HG03432 (cell line): ENCODE measurements around the gene MGAT2.
"Not testable (repeated sequence)": the region's sequence is repeated elsewhere in the genome, so short reads cannot be mapped to it uniquely, and the experiment has no call there.

ENCODE experiments used
- ATAC-seq: cut with Tn5 transposase; IDR thresholded peaks from one replicate; pipeline ENCODE4 v1.9.1; 2021; ENCODE audit warnings: mild to moderate bottlenecking, moderate library complexity; ENCODE audit not compliant: unreplicated experiment

Gene MGAT2

DNA sequence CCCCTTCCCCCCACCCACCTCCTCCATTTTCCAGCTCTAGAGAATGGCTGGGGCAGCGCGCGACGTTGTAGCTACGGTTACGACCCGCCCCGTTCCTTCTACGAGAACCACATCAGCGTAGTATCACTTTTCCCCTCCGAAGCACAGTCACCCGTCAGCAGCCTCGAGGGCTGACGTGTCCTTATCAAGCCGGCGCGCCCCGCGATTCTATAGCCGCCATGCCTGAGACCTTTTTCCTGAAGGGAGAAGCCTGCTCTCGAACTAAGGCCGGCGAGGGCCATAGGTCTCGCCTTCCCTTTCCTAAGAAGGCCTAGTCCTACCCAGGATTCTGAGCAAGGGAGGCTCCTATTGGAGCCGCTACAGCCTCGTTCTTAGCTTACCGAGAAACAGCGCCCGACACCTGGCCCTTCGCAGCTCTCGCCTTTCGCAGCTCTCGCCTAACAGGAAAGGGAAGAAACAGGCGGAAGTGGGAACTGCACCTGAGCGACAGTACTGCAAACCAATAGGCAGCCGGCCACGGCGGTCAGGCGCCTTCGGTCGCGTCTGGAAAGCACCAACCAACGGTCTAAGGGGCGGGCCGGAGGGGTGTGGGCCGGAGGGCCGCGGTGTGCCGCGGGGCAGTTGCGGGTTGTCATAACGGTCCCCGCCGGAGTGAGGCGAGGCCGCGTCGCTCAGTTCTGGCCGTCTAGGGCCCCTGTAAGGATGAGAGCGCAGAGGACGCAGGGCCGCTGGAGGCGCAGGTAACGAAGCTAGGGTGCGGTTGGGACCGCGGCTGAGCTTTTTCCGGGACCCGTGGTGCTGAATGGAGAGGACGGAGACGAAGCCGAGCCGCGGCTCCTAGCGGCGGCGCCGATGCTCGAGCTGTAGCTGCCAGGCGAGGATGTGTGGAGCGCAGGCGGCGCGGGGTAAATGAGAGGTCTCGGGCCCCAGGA, at the start of gene MGAT2, which contains the start of gene RPL36AL:
TSS of gene MGAT2 (plus strand) at position 618 of the 932 bp plus-strand sequence. CDS start 470 bp downstream, outside the sequence.
TSS of gene RPL36AL (minus strand) at position 445 of the 932 bp plus-strand sequence. CDS start 1,522 bp downstream, outside the sequence.
- peak; percentile 95 for ATAC-seq

DNA sequence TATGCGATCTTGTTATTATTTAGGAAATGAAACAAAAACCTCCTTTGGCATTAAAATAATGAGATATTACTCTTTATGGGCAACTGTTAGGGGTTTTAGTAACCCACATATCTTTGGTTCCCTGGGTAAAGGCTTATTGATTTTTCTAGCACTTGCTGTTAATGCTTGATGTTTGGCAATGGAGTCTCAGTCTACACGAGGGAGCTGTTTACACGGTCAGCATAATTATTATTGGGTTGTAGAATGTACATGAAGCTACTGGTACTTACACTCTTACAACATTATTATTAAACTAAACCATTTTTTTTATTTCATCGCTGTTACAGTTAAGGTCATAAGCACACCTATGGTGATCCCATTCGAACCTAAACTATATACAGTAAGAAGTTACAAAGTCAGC, 46.6 kb upstream of the MGAT2 start:
- no peak for ATAC-seq

DNA sequence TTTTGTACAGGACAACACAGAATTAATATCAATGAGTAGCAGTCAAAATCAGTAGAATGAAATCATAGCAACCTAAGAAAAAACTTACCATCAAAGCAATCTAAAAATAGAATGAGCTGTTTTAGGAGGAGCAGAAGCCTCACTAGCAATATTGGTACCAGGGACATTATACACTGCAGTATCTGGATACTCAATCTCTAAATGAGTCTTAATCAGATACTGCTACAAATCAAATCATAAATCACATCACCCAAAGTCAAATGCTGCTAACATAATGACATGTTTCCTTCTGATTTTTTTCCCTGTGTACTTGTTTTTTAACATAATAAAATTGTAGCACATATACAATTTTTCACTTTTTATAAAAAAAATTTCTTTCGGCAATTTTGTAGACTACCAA, 42.5 kb upstream of the MGAT2 start:
- no peak for ATAC-seq

DNA sequence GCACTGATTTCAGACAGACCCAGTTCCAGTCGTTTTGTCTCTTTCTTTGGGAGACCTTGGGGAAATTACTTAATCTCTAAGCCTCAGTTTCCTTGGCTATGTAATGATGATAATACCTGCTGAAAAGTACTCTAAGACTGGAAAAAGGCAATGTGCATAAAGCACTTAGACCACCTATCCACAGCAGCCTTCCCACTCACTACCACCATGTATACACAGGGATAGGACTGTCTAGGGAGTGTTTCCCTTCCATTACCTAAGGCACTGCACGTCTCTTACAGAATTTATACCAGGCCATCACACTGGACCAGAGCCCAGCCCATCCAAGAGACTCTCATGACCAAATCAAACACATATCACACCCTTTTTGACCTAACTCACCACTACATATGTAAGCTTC, 40.8 kb upstream of the MGAT2 start:
- ATAC-seq = no peak

DNA sequence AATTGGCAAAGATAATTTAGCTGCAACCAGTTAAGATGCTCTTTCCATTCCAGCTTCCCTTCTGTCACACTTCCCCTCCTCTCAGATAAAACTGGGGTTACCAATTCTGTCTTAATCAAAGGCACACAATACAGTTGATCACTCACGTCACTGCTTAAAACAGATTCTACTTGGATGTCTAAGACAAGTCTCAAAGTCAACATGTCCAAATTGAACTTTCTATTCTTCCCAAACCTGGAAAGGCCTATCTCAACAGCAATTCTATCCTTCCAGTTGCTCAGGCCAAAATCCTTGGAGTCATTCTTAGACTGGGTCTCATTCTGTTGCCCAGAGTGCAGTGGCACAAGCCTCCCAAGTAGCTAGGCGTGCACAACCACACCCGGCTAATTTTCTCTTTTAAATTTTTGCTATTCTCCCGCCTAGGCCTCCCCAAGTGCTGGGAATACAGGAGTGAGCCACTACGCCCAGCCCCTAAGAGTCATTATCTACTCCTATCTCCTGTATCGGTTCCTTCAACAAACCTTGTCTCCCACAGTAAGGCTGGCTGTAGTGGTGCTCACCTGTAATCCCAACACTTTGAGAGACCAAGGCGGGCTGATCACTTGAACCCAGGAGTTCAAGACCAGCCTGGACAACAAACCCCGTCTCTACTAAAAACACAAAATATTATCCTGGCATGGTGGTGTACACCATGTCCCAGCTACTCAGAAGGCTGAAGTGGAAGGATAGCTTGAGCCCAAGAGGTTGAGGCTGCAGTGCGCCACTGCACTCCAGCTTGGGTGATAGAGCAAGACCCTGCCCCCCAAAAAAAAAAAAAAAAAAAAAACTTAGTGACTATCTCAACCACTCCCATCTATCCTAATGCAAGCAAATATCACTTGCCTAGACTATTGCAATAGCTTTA, 39.1 kb upstream of the MGAT2 start:
- no peak for ATAC-seq

DNA sequence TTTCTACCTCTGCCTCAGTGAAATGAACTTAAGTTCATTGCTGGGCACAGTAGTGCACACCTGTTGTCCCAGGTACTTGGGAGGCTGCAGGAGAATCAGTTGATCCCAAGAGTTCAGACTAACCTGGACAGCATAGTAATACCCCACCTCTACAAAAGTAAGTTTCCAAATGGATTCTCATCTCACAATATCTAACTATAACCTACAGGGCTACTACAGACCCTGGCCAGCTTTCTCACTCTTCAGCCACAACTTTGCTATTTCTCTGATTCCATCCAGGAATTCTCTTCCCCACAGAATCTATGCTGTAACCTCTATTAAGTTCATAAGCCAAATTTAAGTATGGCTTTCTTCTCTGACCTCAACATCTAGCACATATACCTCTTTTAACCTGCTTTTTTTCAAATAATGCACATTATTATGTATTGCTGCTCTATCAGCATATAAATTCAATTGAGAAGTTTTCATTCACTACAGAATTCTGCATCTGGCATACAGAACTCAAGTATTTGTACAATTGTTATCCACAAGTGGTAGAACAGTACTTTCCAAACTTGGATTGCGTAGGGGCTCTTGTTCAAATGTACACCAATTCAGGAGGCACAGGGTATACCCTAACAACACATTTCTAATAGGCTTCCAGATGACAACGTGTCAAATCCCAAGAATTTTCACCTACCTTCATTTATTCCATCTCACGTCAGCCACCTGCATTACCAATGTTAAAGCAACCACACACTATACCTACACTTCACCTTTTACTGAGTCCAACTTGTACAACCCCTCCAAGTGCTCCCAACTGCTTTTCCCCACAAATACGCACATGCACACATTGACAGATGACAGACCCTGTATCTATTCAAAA, 38.3 kb upstream of the MGAT2 start:
- ATAC-seq = no peak

- ATAC-seq = no peak
Observed at GRCh38 chr14:49583629-49584028, 37.0 kb upstream of the MGAT2 start.

GRCh38 chr14:49584058-49584457, 36.5 kb upstream of the MGAT2 start:
- no peak for ATAC-seq

DNA sequence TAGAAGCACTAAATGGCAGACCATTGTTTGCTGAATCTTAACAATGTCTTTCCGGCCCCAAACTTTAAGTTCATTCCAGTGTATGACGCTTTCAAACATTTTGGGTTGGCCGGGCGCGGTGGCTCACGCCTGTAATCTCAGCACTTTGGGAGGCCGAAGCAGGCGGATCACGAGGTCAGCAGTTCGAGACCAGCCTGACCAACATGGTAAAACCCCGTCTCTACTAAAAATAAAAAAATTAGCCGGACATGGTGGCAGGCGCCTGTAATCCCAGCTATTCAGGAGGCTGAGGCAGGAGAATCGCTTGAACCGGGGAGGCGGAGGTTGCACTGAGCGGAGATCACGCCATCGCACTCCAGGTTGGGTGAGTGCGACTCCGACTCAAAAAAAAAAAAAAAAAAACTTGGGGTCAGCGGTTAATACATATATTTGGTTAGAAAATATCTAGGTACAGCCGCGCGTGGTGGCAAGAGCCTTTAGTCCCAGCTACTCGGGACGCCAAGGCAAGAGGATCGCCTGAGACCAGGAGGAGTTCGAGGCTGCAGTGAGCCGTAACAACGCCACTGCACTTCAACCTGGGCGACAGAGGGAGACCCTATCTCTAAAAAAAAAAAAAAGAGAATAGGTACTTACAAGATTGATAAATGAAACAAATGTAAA, 35.5 kb upstream of the MGAT2 start:
- not testable (repeated sequence) for ATAC-seq

- ATAC-seq = peak; percentile 90
Observed at GRCh38 chr14:49585803-49586672, 34.6 kb upstream of the MGAT2 start, which contains the start of gene RPS29. RPS29 (minus strand) TSS chr14:49586380; CDS start chr14:49586346, 34 bp downstream.

- peak; percentile 38 for ATAC-seq
Observed at GRCh38 chr14:49586673-49587460, 33.7 kb upstream of the MGAT2 start.

- ATAC-seq = no peak
Observed at GRCh38 chr14:49589387-49589786, 31.2 kb upstream of the MGAT2 start.

DNA sequence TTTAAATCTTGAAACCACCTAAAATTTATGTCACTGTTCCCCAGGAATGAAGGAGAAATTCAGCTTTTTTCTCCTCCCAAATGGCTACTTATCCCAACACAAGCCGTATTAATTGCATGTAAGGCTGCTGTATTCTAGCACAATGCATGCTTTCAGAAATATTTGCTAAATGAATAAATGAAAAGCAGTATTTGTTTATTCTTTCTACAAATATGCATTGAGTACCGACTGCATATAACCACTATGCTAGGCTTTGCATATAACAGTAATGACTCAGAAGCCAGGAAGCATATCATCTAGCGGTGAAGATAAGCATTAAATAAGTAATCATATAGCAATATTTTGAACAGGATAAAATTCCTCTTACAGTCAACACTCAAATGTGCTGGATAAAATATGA, 27.6 kb upstream of the MGAT2 start:
- ATAC-seq = no peak

GRCh38 chr14:49594347-49595091, 26.1 kb upstream of the MGAT2 start:
- ATAC-seq = peak; percentile 25

DNA sequence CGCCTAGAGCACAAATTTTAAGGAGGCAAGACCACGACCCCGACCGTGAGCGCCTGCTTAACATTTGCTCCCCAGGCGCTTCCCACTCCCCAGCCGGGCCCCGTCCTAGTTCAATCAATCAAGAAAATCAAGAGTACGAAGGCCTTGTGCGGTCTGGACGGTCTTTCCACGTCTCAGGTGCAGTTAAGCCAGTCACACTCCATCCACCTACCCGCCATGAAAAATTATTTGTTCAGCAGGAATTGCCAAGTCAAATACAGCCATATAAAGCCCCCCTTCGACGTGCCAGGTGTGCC, 22.5 kb upstream of the MGAT2 start:
- no peak for ATAC-seq

- peak; percentile 63 for ATAC-seq
Observed at GRCh38 chr14:49598485-49599300, 21.9 kb upstream of the MGAT2 start, which contains the start of gene LRR1. LRR1 (plus strand) TSS chr14:49598940; CDS start chr14:49599021, 81 bp downstream.

- no peak for ATAC-seq
Observed at GRCh38 chr14:49607583-49607982, 13.0 kb upstream of the MGAT2 start.
